Activated naive CD4-positive, alpha-beta T cell treated with Interleukin-2 at 50 U/mL for 16 hours (primary cell): ENCODE results near the gene USP19.

Source experiments
- DNase-seq: peaks from one replicate; pipeline ENCODE4 v3.0.0-alpha.2; 2020

The USP19 gene

GRCh38 chr3:49098429-49098828 lies 22.2 kb downstream of the USP19 start:
- DNase-seq, result no peak

GRCh38 chr3:49093853-49094767 lies 26.5 kb downstream of the USP19 start, which contains the start of gene QRICH1:
TSS of gene QRICH1 (minus strand) at chr3:49094071. CDS start at chr3:49077017, 17,054 bp downstream.
- peak; percentile 96 for DNase-seq

- DNase-seq, result peak; percentile 83
These were observed 27.4 kb downstream of the USP19 start for GRCh38 chr3:49092938-49093852.

GRCh38 chr3:49081429-49081828 lies 39.2 kb downstream of the USP19 start:
- no peak for DNase-seq

- no peak for DNase-seq
These were observed 41.4 kb downstream of the USP19 start for GRCh38 chr3:49079270-49079669.

GRCh38 chr3:49076646-49077045 lies 44.0 kb downstream of the USP19 start:
- no peak for DNase-seq

- no peak for DNase-seq
These were observed 44.5 kb downstream of the USP19 start for GRCh38 chr3:49076116-49076515.
